ENCODE data around the gene ENGASE. TPM values are rescaled to one million over a fixed set of nuclear protein-coding genes. Genes with fewer than 3 reads are reported as not detected.
A peak's percentile ranks its signal among the peaks of the same experiment; 100 is the strongest.

ENGASE gene
- total and polyA plus RNA-seq, 2 donors (not counting 1 experiment from before 2014, with no cell fraction given), result 92.1 to 122 TPM

DNA sequence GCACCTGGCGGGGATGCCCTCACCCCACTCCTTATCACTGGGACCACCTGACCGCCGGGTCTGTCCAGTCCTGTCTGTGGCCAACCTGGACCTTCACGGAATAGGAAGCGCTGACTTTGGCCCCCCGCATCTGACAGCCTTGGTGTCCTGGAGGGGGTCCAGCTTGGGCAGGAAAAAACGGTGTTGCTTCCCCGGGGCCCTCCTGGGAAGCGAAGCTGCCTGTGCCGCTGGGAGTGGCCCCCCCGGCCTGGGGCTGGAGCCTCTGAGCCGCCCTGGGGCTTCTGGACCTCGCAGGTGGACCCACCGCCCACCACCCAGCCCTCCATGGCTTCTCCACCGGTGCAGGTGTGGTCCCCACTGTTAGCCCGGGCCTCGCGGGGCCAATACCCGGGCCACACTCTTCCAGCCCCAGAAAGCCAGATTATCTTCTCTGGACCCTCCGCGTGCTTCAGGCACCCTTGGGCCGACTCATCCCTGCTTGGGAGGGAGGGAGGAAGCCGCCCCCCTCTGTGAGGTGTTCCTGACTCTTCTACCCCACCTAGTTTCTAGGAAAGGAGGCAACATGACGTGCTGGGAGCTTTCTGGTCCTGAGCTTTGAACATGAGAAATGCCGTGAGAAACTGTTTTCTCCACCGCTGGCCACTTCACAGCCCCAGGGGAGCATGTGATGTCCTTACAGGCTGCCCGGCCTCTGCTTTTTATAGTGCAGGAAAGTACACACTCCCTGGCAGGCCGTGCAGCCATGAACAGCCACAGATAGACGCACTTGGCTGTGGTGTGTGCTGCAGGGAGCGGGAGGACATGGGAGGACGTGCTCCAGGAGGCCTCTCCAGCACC is 49.5 kb upstream of the ENGASE start:
- peak overlapping the region; percentile 74 for H2AFZ ChIP-seq (ENCODE audit: insufficient read depth, low read depth, low read length, poor library complexity, severe bottlenecking)
- WGBS (ENCODE audit: insufficient coverage), result 74% methylated on average over 27 of the region's 31 CpGs
- H3K36me3 ChIP-seq (replicated peaks in 1 of 2; ENCODE audit: control extremely low read depth in 1 of 2, control insufficient read depth in 1 of 2, extremely low read depth in 1 of 2, insufficient read depth in 2 of 2, low read length in 1 of 2), result no peaks in the 10 kb centered on the region
- peak overlapping the region; percentile 63 for H3K9ac ChIP-seq (ENCODE audit: low read length)
- H3K27ac Mint-ChIP-seq, result no peak overlapping the region
- ChIA-PET CTCF (interaction anchor here (0.7 to 0.8 kb wide), 2 partner anchors 16 to 18 kb away, joined by 3 read pairs; no protein-coding TSS in a partner anchor), POLR2A (no interaction called here)
- H3K27me3 Mint-ChIP-seq, result peaks cover 64% of the 10 kb centered on the region
- DNase-seq (no peak), ATAC-seq (ENCODE audit: low read depth) (no peak)
- peaks cover 9% of the 10 kb centered on the region for H3K4me1 Mint-ChIP-seq
- H3K4me3 Mint-ChIP-seq, result peak overlapping the region; percentile 87
- no peaks in the 10 kb centered on the region for H4K20me1 ChIP-seq (ENCODE audit: control insufficient read depth, insufficient read depth, low read length, poor library complexity, severe bottlenecking)
- H3K27ac ChIP-seq (ENCODE audit: low read length in 2 of 2), result no peak overlapping the region
- H3K4me2 ChIP-seq (replicated peaks; ENCODE audit: low read depth, low read length, poor library complexity, severe bottlenecking), result peak overlapping the region; percentile 92
- H3K4me3 ChIP-seq (ENCODE audit: control extremely low read depth in 1 of 5, extremely low read depth in 1 of 5, insufficient read depth in 1 of 5, low read depth in 2 of 5, low read length in 4 of 5), result peak overlapping the region in 3 of 5 experiments; percentile 48 to 62 (median 55)
- TF ChIP-seq CTCF (IDR thresholded peaks at IDR 0.05) (no peak), EZH2 (IDR thresholded peaks at IDR 0.05; ENCODE audit: borderline replicate concordance, insufficient read depth, low read depth, low read length, poor library complexity, severe bottlenecking) (no peak)
- peaks cover 12 to 14% of the 10 kb centered on the region in 2 donors for H3K4me1 ChIP-seq (ENCODE audit: control insufficient read depth in 2 of 2, insufficient read depth in 2 of 2, low read length in 2 of 2)
- H3K9me3 Mint-ChIP-seq (ENCODE audit: insufficient read depth), result no peaks in the 10 kb centered on the region
- intact Hi-C loops (cut with micrococcal nuclease), result no loop called here
- peaks cover 0 to 54% (median 18%) of the 10 kb centered on the region in 4 experiments for H3K27me3 ChIP-seq (replicated peaks in 1 of 4; ENCODE audit: control extremely low read depth in 1 of 4, control insufficient read depth in 3 of 4, insufficient read depth in 4 of 4, low read length in 3 of 4)
- H3K9me3 ChIP-seq (ENCODE audit: control extremely low read depth in 1 of 3, control insufficient read depth in 2 of 3, insufficient read depth in 1 of 3, low read length in 2 of 3), result peaks cover 0 to 4% (median 0%) of the 10 kb centered on the region in 3 donors
- H3K79me2 ChIP-seq (ENCODE audit: control insufficient read depth, insufficient read depth, low read length), result no peaks in the 10 kb centered on the region
